BJ (cell line): ENCODE data around the gene TRAPPC2L. TPM values are rescaled to one million over a fixed set of nuclear protein-coding genes. Genes with fewer than 3 reads are reported as not detected.

Source experiments
- CTCF ChIA-PET: fragments of 350-600 bp; formaldehyde crosslinking; extraction: SDS; loops from one replicate; lab custom pipeline; 2021; ENCODE audit warnings: antibody characterized with exemption, inconsistent platforms; lab: Yijun Ruan, JAX
- POLR2A ChIA-PET: fragments of 300-600 bp; sonication (Branson Sonifier 250); formaldehyde crosslinking; extraction: SDS; loops from one replicate; lab custom pipeline; 2021; ENCODE audit warnings: antibody characterized with exemption; lab: Charles Lee
- DNase-seq: peaks from one replicate; pipeline ENCODE4 v3.0.0-alpha.2; 2011; ENCODE audit warnings: low read depth
- H3K27me3 ChIP-seq: 2 replicates; pipeline ENCODE4 v1.6.0; 2011; ENCODE audit warnings: low read length; ENCODE audit not compliant: control insufficient read depth, insufficient read depth
- H3K36me3 ChIP-seq: 2 replicates; pipeline ENCODE4 v1.5.1; 2011; ENCODE audit warnings: low read length; ENCODE audit not compliant: control insufficient read depth, insufficient read depth
- H3K4me3 ChIP-seq: 2 replicates; pipeline ENCODE4 v1.5.1; 2011; ENCODE audit warnings: low read depth, mild to moderate bottlenecking, control low read depth, low read length
- polyA plus RNA-seq: library from polyadenylated mRNA; depleted of rRNA; stranded (reverse); fragments of >200 nt; gene quantifications from 2 replicates; pipeline ENCODE4 v1.2.3, GENCODE V29; 2011
- TF ChIP-seq, protein P1 (sequence below): IDR thresholded peaks from 2 replicates; pipeline ENCODE4 v1.5.1; 2011; ENCODE audit warnings: low read depth, mild to moderate bottlenecking, control low read depth, inconsistent platforms, low read length, moderate library complexity; ENCODE audit not compliant: insufficient read depth

The TRAPPC2L gene
- polyA plus RNA-seq, 1 experiment, result 84.8 TPM

DNA sequence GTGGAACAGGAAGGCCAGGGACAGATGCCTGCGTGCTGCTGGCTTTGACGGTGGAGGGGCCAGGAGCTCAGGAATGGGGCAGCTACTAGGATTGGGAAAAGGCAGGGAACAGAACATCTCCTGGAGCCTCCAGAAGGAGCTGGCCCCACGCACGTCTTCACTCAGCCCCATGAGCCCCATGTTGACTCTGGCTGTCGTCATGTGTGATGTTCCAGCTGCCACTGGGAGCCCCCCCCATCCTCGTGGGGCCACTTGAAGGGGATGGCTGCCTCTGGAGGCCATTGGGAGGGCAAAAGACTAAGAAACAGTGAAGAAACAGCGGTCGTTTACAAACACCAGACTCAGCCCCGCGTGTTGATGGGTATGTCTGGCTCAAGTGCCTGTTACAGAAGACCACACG, 26.7 kb upstream of the TRAPPC2L start:
- Histone ChIP-seq H3K27me3 (no peaks in the 10 kb centered on the region), H3K36me3 (peaks cover 3% of the 10 kb centered on the region; the same call in 1 of the 2 replicates), H3K4me3 (no peak overlapping the region)
- CTCF ChIA-PET, result interaction anchor here (1.3 kb wide), 1 partner anchor 10 kb away, joined by 4 read pairs; no protein-coding TSS in a partner anchor
- no peak for DNase-seq
- TF ChIP-seq, protein P1, sequence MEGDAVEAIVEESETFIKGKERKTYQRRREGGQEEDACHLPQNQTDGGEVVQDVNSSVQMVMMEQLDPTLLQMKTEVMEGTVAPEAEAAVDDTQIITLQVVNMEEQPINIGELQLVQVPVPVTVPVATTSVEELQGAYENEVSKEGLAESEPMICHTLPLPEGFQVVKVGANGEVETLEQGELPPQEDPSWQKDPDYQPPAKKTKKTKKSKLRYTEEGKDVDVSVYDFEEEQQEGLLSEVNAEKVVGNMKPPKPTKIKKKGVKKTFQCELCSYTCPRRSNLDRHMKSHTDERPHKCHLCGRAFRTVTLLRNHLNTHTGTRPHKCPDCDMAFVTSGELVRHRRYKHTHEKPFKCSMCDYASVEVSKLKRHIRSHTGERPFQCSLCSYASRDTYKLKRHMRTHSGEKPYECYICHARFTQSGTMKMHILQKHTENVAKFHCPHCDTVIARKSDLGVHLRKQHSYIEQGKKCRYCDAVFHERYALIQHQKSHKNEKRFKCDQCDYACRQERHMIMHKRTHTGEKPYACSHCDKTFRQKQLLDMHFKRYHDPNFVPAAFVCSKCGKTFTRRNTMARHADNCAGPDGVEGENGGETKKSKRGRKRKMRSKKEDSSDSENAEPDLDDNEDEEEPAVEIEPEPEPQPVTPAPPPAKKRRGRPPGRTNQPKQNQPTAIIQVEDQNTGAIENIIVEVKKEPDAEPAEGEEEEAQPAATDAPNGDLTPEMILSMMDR, result no peak
- POLR2A ChIA-PET, result no interaction called here

DNA sequence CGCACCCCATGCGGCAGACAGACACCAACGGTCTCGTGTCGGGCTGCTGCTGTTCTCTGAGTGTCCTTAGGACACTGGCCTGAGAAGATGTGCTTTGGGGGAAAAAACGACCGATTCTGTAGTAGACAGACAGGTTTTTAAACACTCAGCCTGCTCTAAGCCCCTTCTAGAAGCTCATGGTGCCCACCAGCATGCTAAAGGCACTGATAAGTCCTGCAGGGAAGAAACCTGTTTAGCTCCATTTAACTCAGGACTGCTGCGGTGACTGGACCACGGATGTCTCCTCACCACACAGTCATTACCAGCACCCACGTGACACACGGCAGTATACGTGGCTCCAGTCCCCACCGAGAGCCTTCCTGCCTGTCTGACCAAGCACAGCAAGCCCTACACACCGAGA, 26.1 kb upstream of the TRAPPC2L start:
- TF ChIP-seq, protein P1, result no peak
- H3K27me3 ChIP-seq, result no peaks in the 10 kb centered on the region
- no peak for DNase-seq
- H3K4me3 ChIP-seq, result no peak overlapping the region
- ChIA-PET CTCF (interaction anchor here (1.3 kb wide), 1 partner anchor 10 kb away, joined by 4 read pairs; no protein-coding TSS in a partner anchor), POLR2A (no interaction called here)
- peaks cover 3% of the 10 kb centered on the region; the same call in 1 of the 2 replicates for H3K36me3 ChIP-seq

DNA sequence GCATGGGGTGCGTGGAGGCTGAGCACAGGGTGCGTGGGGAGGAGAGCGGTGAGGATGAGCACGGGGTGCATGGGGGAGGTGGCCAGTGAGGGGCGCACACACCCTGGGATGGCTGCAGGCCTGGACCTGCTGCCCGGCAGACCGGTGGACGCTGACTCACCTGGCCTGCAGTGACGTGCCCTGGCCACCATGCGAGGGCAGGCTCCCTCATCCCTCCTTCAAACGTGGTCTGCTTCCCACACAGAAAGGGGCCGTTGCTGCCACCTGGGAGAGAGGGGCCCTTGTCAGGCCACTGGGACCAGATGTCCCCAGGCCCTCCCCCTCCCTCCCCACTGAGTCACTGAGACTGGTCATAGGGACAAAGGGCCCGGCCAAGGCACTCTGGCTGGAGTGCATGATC, 25.1 kb upstream of the TRAPPC2L start:
- no peak overlapping the region for H3K4me3 ChIP-seq
- H3K36me3 ChIP-seq, result peaks cover 4% of the 10 kb centered on the region
- no peak for DNase-seq
- TF ChIP-seq, protein P1, result no peak
- no peaks in the 10 kb centered on the region for H3K27me3 ChIP-seq
- ChIA-PET POLR2A (no interaction called here), CTCF (no interaction called here)

DNA sequence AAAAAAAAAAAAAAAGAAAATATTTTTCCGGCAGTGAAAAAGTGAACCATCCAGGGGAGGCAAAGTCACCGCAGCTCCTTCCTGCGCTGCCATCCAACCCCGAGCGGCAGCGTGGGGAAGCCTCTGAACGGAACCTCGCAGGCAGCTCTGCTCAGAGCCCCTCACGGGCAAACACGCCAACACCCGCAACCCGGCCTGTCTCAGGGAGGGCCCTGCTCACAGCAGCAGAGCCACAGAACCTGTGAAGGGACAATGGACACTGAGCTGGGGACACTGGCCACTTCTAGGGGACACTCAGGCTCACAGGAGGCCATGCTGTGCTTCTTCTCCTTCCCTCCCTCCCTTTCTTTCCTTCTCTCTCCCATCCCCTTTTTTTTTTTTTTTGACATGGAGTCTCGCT, 23.8 kb upstream of the TRAPPC2L start:
- TF ChIP-seq, protein P1, result no peak
- H3K27me3 ChIP-seq, result no peaks in the 10 kb centered on the region
- peaks cover 4% of the 10 kb centered on the region for H3K36me3 ChIP-seq
- CTCF ChIA-PET, result interaction anchor here (2.5 kb wide), 1 partner anchor 14 kb away, joined by 8 read pairs; no protein-coding TSS in a partner anchor
- DNase-seq, result no peak
- no peak overlapping the region for H3K4me3 ChIP-seq
- POLR2A ChIA-PET, result no interaction called here

DNA sequence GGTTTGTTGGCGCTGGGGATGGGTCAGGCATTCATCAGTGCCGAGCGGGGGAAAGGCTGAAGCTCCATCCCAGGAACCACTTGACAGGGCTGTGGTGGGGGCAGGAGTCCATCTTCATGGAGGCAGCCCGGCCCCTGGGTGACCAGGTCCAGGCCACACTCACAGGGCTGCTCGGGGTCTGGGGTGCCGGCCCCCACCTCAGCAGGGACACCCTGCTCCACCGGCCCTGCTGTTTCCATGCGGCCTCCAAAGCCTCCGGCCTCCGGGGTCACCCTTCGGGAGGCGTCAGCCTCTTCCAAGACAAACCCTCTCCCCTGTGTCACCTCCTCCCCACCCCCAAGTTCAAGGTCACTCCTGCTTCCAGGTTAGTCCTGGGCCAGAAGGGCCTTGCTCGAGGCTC, 22.3 kb upstream of the TRAPPC2L start:
- Histone ChIP-seq H3K4me3 (no peak overlapping the region), H3K27me3 (no peaks in the 10 kb centered on the region), H3K36me3 (peaks cover 12% of the 10 kb centered on the region)
- POLR2A ChIA-PET, result no interaction called here
- TF ChIP-seq, protein P1, result no peak
- CTCF ChIA-PET, result interaction anchor here (2.5 kb wide), 1 partner anchor 12 kb away, joined by 8 read pairs; no protein-coding TSS in a partner anchor
- no peak for DNase-seq
